HG03378 (cell line): ENCODE results near the gene AGBL4.
"Not testable (repeated sequence)": the region's sequence is repeated elsewhere in the genome, so short reads cannot be mapped to it uniquely, and the experiment has no call there.

Experiments
- ATAC-seq: cut with Tn5 transposase; IDR thresholded peaks from one replicate; pipeline ENCODE4 v1.9.1; 2021; ENCODE audit warnings: mild to moderate bottlenecking, moderate library complexity; ENCODE audit not compliant: unreplicated experiment

Gene AGBL4

GRCh38 chr1:49448200-49448599 is 575.6 kb downstream of the AGBL4 start:
- ATAC-seq = no peak

GRCh38 chr1:49436865-49437264 is 586.9 kb downstream of the AGBL4 start:
- no peak for ATAC-seq

- ATAC-seq = no peak
Measured at GRCh38 chr1:49435291-49435690, 588.5 kb downstream of the AGBL4 start.

GRCh38 chr1:49424782-49425181 is 599.0 kb downstream of the AGBL4 start:
- no peak for ATAC-seq

GRCh38 chr1:49416758-49417157 is 607.0 kb downstream of the AGBL4 start:
- ATAC-seq = no peak

- no peak for ATAC-seq
Measured at GRCh38 chr1:49408346-49408745, 615.4 kb downstream of the AGBL4 start.

GRCh38 chr1:49397086-49397485 is 626.7 kb downstream of the AGBL4 start:
- no peak for ATAC-seq

GRCh38 chr1:49394200-49394599 is 629.6 kb downstream of the AGBL4 start:
- ATAC-seq = no peak

- ATAC-seq = no peak
Measured at GRCh38 chr1:49389699-49390098, 634.1 kb downstream of the AGBL4 start.

GRCh38 chr1:49364676-49365075 is 659.1 kb downstream of the AGBL4 start:
- ATAC-seq = no peak

GRCh38 chr1:49363628-49364027 is 660.1 kb downstream of the AGBL4 start:
- no peak for ATAC-seq

GRCh38 chr1:49358036-49358435 is 665.7 kb downstream of the AGBL4 start:
- no peak for ATAC-seq

GRCh38 chr1:49356594-49356993 is 667.2 kb downstream of the AGBL4 start:
- no peak for ATAC-seq

- ATAC-seq = no peak
Measured at GRCh38 chr1:49351768-49352167, 672.0 kb downstream of the AGBL4 start.

GRCh38 chr1:49346767-49347349 is 676.9 kb downstream of the AGBL4 start:
- no peak for ATAC-seq

- ATAC-seq = no peak
Measured at GRCh38 chr1:49340576-49340975, 683.2 kb downstream of the AGBL4 start.

- no peak for ATAC-seq
Measured at GRCh38 chr1:49339043-49339442, 684.7 kb downstream of the AGBL4 start.

- ATAC-seq = no peak
Measured at GRCh38 chr1:49337251-49337650, 686.5 kb downstream of the AGBL4 start.

- ATAC-seq = no peak
Measured at GRCh38 chr1:49333906-49334305, 689.8 kb downstream of the AGBL4 start.

GRCh38 chr1:49331066-49331852 is 692.5 kb downstream of the AGBL4 start:
- no peak for ATAC-seq

GRCh38 chr1:49323925-49324540 is 699.7 kb downstream of the AGBL4 start:
- ATAC-seq = no peak

- ATAC-seq = not testable (repeated sequence)
Measured at GRCh38 chr1:49320493-49320892, 703.3 kb downstream of the AGBL4 start.
